ENCODE results near the gene RASAL2.

- TF ChIP-seq ZBTB8A (IDR thresholded peaks at IDR 0.05; ENCODE audit: partially characterized antibody) (no peak), ZEB2 (IDR thresholded peaks at IDR 0.05) (no peak), FOXJ3 (CRISPR knock-in tag; IDR thresholded peaks at IDR 0.05) (no peak), CTCF (IDR thresholded peaks at IDR 0.05 in 2 of 3, conservative IDR thresholded peaks at IDR 0.05 in 1 of 3; ENCODE audit: insufficient read depth in 2 of 3, low read depth in 1 of 3, low read length in 3 of 3) (no peak), NCOA4 (IDR thresholded peaks at IDR 0.05; ENCODE audit: partially characterized antibody) (no peak), ZNF146 (CRISPR knock-in tag; IDR thresholded peaks at IDR 0.05; ENCODE audit: unreplicated experiment) (no peak), ELF1 (tag; IDR thresholded peaks at IDR 0.05) (no peak), CHD1 (IDR thresholded peaks at IDR 0.05; ENCODE audit: low read length) (no peak)
Observed at GRCh38 chr1:178504286-178504685, 410.4 kb downstream of the RASAL2 start.

All from K562 (cell line).